Measurements from ENCODE around the gene CPS1.

The CPS1 gene

DNA sequence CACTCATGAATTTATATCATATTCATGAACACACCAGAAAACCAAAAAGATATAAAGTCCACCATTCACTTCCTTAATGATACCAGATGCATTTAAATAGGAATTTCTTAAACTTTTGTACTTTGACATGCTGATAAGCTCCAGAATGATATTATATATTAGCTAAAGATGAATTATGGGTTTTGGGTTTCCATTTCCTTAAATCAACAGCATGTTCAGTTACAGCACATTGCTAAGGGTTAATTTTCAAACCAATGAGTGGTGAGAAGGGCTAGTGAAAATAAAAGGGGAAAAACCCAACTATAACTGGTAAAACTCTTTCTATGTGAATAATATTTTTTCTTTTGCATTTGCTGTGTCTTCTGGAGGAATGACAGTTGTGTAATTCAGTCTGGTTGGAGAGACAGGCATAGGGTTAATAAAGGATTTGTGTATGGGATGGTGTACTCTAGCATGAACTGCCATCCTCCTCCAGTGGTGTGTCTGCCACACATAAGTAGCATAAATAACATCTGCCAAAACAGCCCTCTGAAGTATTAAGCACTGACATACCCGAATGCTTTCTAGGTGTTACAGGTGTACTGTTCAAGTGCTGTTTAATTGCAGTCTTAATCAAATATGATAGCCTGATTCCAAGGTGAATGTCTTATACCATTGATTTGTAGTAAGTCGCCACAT is 19.3 kb upstream of the CPS1 start (continued):
- no peak for TF ChIP-seq ZNF580 (tag by site-specific recombination; IDR thresholded peaks at IDR 0.05)
- TF ChIP-seq SP3 (tag by site-specific recombination; IDR thresholded peaks at IDR 0.05), result no peak
- TF ChIP-seq, protein P1, sequence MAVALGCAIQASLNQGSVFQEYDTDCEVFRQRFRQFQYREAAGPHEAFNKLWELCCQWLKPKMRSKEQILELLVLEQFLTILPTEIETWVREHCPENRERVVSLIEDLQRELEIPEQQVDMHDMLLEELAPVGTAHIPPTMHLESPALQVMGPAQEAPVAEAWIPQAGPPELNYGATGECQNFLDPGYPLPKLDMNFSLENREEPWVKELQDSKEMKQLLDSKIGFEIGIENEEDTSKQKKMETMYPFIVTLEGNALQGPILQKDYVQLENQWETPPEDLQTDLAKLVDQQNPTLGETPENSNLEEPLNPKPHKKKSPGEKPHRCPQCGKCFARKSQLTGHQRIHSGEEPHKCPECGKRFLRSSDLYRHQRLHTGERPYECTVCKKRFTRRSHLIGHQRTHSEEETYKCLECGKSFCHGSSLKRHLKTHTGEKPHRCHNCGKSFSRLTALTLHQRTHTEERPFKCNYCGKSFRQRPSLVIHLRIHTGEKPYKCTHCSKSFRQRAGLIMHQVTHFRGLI (tag by site-specific recombination; IDR thresholded peaks at IDR 0.05), result no peak

DNA sequence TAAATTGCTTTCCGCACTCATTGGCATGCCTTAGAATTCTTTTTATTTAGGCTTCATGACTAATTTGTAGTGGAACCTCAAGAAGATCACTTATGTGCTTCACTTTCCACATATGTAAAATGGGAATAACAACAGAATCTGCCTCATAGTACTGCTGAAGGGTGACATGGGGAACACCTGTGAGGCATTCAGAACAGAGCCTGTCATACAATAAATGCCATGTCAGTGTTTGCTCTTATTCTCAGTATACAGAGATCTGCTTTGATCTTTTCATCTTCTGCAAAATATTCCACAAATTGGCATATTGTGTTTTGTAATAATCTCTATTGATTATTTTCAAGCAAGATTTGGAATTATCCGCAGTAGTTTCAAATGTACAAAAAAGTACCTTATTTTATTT is 17.4 kb upstream of the CPS1 start:
- ChIA-PET CTCF (no interaction called here), POLR2A (no interaction called here)
- Histone ChIP-seq H3K27ac (ENCODE audit: extremely low read depth, low read depth, low read length) (no peak overlapping the region), H3K4me1 (ENCODE audit: control insufficient read depth, insufficient read depth, low read length) (no peaks in the 10 kb centered on the region), H3K9me3 (ENCODE audit: control insufficient read depth, insufficient read depth, low read depth, low read length) (no peaks in the 10 kb centered on the region), H3K36me3 (ENCODE audit: control insufficient read depth in 2 of 2, insufficient read depth in 1 of 2, low read length in 2 of 2) (no peaks in the 10 kb centered on the region), H3K4me3 (ENCODE audit: low read depth, low read length) (no peak overlapping the region)
- no peak for TF ChIP-seq ZNF184 (tag by site-specific recombination; IDR thresholded peaks at IDR 0.05)
- no peak for TF ChIP-seq FEZF1 (tag by site-specific recombination; IDR thresholded peaks at IDR 0.05)
- no peak for TF ChIP-seq ZBTB44 (tag by site-specific recombination; IDR thresholded peaks at IDR 0.05)
- no peak for TF ChIP-seq WT1 (tag by site-specific recombination; IDR thresholded peaks at IDR 0.05)
- no peak for TF ChIP-seq KLF7 (tag by site-specific recombination; IDR thresholded peaks at IDR 0.05; ENCODE audit: borderline replicate concordance)
- no peak for TF ChIP-seq YY1 (tag by site-specific recombination; IDR thresholded peaks at IDR 0.05)
- no peak for TF ChIP-seq ZNF157 (tag by site-specific recombination; IDR thresholded peaks at IDR 0.05)
- TF ChIP-seq, protein P1 (tag by site-specific recombination; IDR thresholded peaks at IDR 0.05), result no peak

- no peak overlapping the region for H3K27ac ChIP-seq (ENCODE audit: extremely low read depth, low read depth, low read length)
- POLR2A ChIA-PET, result no interaction called here
- TF ChIP-seq ZBTB6 (tag by site-specific recombination; IDR thresholded peaks at IDR 0.05), result no peak
- TF ChIP-seq PRDM1 (tag by site-specific recombination; IDR thresholded peaks at IDR 0.05), result no peak
- TF ChIP-seq HOXC10 (CRISPR knock-in tag; IDR thresholded peaks at IDR 0.05), result no peak
- TF ChIP-seq ZBTB21 (tag by site-specific recombination; IDR thresholded peaks at IDR 0.05), result no peak
- no peak for TF ChIP-seq ZNF580 (tag by site-specific recombination; IDR thresholded peaks at IDR 0.05)
- TF ChIP-seq ZNF350 (tag by site-specific recombination; IDR thresholded peaks at IDR 0.05), result no peak
- no peak for TF ChIP-seq ZNF311 (tag by site-specific recombination; IDR thresholded peaks at IDR 0.05; ENCODE audit: borderline replicate concordance)
- TF ChIP-seq ZNF423 (tag by site-specific recombination; IDR thresholded peaks at IDR 0.05), result no peak
- TF ChIP-seq, protein P2, sequence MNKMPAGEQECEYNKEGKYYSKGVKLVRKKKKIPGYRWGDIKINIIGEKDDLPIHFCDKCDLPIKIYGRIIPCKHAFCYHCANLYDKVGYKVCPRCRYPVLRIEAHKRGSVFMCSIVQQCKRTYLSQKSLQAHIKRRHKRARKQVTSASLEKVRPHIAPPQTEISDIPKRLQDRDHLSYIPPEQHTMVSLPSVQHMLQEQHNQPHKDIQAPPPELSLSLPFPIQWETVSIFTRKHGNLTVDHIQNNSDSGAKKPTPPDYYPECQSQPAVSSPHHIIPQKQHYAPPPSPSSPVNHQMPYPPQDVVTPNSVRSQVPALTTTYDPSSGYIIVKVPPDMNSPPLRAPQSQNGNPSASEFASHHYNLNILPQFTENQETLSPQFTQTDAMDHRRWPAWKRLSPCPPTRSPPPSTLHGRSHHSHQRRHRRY (tag by site-specific recombination; IDR thresholded peaks at IDR 0.05), result no peak
- no peak for TF ChIP-seq ZNF555 (tag by site-specific recombination; conservative IDR thresholded peaks at IDR 0.05)
- TF ChIP-seq, protein P3, sequence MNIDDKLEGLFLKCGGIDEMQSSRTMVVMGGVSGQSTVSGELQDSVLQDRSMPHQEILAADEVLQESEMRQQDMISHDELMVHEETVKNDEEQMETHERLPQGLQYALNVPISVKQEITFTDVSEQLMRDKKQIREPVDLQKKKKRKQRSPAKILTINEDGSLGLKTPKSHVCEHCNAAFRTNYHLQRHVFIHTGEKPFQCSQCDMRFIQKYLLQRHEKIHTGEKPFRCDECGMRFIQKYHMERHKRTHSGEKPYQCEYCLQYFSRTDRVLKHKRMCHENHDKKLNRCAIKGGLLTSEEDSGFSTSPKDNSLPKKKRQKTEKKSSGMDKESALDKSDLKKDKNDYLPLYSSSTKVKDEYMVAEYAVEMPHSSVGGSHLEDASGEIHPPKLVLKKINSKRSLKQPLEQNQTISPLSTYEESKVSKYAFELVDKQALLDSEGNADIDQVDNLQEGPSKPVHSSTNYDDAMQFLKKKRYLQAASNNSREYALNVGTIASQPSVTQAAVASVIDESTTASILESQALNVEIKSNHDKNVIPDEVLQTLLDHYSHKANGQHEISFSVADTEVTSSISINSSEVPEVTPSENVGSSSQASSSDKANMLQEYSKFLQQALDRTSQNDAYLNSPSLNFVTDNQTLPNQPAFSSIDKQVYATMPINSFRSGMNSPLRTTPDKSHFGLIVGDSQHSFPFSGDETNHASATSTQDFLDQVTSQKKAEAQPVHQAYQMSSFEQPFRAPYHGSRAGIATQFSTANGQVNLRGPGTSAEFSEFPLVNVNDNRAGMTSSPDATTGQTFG (tag by site-specific recombination; IDR thresholded peaks at IDR 0.05; ENCODE audit: borderline replicate concordance), result no peak
- no peak for TF ChIP-seq GLI2 (tag by site-specific recombination; IDR thresholded peaks at IDR 0.05; ENCODE audit: borderline replicate concordance, low read depth)
These were observed 16.6 kb upstream of the CPS1 start for GRCh38 chr2:210539578-210540416.

More at GRCh38 chr2:210539578-210540416, 16.6 kb upstream of the CPS1 start:
- no peaks in the 10 kb centered on the region for H3K36me3 ChIP-seq (ENCODE audit: control insufficient read depth in 2 of 2, insufficient read depth in 1 of 2, low read length in 2 of 2)
- H3K4me3 ChIP-seq (ENCODE audit: low read depth, low read length), result no peak overlapping the region
- no peaks in the 10 kb centered on the region for H3K4me1 ChIP-seq (ENCODE audit: control insufficient read depth, insufficient read depth, low read length)
- no peaks in the 10 kb centered on the region for H3K9me3 ChIP-seq (ENCODE audit: control insufficient read depth, insufficient read depth, low read depth, low read length)
- CTCF ChIA-PET, result no interaction called here
